Occipital lobe (tissue), 2 donors: ENCODE measurements around the gene EME1. TPM values are rescaled to one million over a fixed set of nuclear protein-coding genes. Genes with fewer than 3 reads are reported as not detected.

ENCODE experiments used
- DNase-seq: peaks from one replicate; lab custom pipeline; 2025; lab: John Stamatoyannopoulos, UW
- total RNA-seq: library from RNA; depleted of rRNA; stranded (reverse); fragments of >200 nt; gene quantifications from one replicate; pipeline ENCODE4 v1.2.3, GENCODE V29; 2014

EME1 gene
- total RNA-seq, 1 donor from 2014 or later: 1.4 TPM

DNA sequence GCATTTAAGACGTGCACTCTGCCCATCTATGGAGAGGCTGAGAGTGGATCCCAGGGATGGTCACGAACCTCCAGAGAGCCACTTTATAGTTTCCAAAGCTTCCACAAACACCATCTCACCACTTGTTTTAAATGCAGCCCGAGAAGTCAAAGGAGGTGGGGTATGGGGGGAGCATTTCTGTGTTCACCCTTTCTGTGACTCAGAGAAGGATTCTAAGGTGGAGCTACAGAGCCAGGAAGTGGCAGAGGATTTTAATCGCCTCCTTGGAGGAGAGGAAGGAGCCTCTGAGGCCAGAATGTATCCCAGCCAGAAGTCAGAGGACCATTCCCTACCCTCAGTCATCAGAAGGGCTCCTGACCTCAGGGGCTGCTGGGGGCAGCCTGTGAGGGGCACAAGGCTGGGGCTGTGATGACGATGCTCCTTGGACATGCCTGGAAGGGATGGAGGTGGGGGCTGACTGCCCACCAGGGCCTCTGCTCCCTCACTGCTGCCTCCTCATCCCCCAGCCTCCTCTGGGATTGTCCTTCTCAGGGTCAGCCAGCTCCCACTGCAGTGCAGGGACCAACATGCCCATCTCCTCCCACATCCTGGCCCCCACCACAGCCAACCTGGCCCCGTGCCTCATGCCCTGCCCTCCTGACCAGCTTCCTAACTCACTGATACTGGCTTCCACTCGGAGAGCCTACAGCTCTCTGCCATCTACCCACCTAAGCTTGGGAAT, 24.3 kb upstream of the EME1 start:
- DNase-seq: no peak

DNA sequence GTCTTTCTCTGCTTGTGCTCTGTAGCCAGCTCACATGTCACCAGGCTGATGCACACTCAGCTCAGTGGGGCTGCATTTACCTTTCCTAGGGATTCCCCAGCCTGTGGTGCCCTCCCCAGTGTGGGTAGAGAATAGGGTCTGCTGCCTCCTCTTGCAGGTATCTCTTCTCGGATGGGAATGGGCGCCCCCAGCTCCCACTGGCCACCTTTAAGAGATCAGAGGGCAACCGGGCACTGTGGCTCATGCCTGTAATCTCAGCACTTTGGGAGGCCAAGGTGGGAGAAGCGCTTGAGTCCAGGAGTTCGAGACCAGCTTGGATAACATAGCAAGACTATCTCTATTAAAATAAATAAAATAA, 23.8 kb upstream of the EME1 start:
- no peak for DNase-seq

DNA sequence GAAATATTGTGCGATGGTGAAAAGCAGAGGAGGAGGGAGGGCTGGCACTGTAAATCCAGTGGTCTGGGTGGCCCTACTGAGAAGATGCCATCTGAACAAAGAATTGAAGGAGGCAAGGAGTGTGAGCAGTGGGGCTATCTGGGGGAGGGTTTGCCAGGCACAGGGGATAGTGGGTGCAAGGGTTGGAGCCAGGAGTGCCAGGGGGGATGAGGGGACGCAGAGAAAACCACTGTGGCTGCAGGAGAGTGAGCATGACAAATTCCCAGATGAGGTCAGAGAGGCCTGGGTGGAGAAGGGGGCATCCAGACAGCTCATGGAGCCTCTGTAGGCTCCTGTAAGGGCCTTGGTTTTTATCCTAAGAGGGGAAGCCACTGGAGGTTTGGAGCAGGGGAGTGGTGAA, 22.3 kb upstream of the EME1 start:
- no peak for DNase-seq

DNA sequence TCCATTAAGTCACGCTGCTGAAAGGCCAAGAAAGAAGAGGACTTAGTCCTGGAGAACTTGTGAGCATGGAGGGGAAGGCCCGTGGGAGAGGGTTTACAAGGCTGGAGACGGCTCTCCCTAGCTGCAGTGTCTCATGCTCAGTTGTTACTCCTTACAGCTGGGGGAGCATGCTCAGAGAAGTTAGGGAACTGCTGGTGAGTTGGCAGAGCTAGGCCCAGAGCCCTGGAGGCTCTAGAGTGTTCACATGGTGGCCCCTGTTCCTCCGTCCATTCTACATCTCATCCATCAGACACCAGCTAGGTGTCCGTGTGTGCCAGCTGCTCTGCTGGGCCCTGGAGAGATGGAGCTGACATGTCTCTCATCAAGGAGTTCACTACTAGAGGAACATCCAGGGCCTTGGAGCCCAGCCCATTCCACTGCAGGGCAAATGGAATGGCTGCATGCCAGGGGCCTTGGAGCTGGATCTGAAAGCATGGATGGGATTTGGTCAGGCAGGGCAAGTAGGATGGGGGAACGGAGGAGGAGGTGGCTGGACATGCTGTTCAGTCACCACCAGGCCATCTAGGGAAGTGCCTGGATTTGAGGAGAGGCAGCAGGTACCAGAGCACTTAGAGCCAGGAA, 20.8 kb upstream of the EME1 start:
- no peak for DNase-seq

DNA sequence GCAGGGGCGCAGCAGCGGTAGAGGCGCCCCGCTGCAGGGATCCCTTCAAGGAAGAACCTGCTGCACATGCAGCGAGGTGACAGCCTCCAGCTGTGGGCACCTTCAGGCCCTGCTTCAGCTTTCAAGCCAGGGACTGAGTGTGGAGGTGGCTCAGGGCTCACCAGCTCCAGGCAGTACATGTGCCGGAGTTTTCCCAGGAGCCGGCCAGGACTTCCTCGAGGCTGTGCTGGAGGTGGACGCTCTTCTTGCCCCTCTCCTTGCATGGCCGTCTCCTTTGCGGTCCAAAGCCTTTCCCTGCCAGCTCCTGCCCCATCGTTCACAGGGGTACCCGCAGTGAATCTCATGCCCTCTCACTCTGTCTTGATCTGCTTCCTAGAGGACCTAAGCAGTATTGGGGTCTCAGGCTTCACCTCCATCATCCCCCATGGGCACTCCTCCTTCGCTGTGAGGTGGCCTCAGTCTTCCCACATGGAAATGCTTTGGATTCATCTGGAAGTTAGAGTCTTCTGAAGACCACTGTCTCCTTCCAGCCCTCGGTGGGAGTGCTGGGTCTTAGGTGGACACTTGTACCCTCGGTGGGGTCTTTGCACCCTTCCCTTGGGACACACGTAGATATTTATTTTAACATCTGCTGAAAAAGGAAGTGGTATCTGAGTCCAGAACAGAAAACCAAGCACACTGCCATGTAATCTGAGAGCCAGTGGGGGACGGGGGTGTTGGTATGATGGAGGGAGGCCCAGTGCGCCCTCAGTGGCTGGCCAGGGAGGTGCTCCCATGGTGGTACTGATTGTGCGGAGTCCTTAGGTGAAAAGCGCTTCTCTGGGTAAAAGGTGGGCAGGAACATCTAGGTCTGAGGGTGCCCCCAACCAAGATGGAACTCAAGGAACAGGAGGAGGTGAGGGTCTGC, 20.1 kb upstream of the EME1 start:
- DNase-seq: no peak

DNA sequence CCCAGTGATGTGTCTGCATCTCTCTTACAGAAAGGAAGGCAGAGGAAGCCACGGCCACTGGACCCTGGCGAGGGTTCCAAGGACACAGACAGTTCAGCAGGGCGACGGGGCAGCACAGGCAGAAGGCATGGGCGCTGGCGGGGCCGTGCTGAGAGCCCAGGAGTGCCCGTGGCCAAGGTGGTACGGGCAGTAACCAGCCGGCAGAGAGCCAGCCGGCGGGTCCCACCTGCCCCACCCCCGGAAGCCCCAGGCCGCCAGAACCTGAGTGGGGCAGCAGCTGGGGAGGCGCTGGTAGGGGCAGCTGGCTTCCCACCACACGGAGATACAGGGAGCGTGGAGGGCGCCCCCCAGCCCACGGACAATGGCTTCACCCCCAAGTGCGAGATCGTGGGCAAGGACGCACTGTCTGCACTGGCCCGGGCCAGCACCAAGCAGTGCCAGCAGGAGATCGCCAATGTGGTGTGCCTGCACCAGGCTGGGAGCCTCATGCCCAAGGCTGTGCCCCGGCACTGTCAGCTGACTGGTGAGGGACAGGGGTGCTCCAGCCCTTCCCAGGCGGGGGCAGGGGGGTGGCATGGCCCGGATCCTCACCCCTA, 19.3 kb upstream of the EME1 start:
- no peak for DNase-seq

DNA sequence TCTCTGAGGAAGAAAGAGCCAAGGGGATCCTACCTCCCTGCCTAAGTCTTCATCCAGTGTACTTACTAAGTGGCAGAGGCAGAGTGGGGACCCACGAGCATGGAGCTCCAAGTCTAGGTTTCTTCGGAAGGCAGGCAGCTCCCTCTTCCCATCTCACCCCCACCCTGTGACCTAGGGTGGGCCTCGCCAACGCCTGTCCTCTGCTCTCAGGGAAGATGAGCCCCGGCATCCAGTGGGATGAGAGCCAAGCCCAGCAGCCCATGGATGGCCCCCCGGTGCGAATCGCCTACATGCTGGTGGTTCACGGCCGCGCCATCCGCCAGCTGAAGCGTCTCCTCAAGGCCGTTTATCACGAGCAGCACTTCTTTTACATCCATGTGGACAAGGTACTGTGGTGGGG, 18.8 kb upstream of the EME1 start:
- no peak for DNase-seq

DNA sequence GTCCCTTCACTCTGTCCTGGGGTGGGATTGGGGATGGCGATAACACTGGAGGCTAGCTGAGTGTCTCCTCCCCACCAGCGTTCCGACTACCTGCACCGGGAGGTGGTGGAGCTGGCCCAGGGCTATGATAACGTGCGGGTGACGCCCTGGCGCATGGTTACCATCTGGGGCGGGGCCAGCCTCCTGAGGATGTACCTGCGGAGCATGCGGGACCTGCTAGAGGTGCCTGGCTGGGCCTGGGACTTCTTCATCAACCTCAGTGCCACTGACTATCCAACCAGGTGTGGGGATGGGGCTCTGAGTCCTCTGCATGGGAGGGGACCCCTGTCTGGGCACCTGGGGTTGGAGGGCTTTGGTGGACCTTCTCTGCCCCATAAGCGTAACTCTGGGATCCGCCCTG, 18.3 kb upstream of the EME1 start:
- no peak for DNase-seq

DNA sequence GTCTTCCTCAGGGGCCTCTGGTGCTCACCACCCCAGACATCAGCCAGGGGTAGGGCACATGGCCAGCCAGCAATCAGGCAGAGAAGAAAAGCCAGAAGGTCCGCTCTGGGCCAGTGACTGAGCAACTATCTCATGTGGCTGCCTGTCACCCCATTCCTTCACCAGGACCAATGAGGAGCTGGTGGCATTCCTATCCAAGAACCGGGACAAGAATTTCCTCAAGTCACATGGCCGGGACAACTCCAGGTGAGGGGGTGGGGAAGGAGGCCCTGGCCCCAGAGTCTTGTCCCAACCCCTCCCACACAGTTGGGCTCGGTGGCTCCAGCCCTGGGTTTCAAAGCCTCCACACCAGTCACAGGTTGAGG, 17.7 kb upstream of the EME1 start:
- DNase-seq: no peak

DNA sequence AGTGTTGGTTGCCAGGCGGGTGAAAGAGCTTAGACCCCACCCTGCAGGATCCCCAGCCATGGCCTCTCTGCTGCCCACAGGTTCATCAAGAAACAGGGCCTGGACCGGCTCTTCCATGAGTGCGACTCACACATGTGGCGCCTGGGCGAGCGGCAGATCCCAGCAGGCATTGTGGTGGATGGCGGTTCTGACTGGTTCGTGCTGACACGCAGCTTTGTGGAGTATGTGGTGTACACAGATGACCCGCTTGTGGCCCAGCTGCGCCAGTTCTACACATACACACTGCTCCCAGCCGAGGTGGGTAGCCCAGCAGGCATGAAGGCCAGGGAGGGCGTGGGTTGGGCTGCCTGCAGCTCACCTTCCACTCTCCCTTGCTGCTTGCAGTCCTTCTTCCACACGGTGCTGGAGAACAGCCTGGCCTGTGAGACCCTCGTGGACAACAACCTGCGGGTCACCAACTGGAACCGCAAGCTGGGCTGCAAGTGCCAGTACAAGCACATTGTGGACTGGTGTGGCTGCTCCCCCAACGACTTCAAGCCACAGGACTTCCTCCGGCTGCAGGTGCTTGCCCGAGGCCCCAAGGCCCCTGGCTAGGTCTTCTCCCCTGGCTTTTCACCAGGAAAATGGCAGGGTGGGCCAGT, 17.2 kb upstream of the EME1 start:
- DNase-seq: no peak

DNA sequence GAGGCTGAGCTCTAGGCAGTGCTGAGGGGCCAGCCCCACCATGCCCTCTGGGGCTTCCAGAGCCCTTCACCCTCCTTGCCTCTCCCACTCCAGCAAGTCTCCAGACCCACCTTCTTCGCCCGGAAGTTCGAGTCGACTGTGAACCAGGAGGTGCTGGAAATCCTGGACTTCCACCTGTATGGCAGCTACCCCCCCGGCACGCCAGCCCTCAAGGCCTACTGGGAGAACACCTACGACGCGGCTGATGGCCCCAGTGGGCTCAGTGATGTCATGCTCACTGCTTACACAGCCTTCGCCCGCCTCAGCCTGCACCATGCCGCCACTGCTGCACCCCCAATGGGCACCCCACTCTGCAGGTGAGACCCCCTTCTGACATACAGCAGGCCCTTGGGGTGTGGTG, 16.6 kb upstream of the EME1 start:
- DNase-seq: no peak

DNA sequence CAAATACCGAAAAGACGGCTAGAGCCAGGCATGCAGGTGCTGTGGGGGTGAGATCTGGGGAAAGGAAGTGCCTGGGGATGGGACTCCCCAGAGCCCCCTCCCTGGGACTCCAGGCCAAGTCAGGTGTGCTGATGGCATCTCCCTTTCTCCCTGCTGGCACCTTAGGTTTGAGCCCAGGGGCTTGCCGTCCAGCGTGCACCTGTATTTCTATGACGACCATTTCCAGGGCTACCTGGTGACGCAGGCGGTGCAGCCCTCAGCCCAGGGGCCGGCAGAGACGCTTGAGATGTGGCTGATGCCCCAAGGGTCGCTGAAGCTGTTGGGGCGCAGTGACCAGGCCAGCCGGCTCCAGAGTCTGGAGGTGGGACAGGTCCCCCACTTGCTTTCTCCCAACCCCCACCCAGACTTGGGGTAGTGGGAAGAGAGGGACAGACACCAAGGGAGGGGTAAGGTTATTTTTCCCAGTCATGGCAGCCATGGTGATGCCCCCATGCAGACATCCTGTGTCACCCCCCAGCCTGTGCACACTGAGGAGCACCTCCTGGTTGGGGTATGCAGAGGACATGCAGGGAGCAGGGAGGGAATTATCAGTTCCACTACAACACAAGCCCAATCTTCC, 16.0 kb upstream of the EME1 start:
- no peak for DNase-seq

DNA sequence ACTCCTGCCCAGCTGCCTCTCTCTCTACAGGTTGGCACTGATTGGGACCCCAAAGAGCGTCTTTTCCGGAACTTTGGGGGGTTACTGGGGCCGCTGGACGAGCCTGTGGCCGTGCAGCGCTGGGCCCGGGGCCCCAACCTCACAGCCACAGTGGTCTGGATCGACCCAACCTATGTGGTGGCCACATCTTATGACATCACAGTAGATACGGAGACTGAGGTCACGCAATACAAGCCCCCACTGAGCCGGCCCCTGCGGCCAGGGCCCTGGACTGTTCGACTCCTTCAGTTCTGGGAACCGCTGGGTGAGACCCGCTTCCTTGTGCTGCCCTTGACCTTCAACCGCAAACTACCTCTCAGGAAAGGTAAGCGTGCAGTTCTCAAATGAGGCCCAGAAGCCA, 14.9 kb upstream of the EME1 start:
- no peak for DNase-seq

DNA sequence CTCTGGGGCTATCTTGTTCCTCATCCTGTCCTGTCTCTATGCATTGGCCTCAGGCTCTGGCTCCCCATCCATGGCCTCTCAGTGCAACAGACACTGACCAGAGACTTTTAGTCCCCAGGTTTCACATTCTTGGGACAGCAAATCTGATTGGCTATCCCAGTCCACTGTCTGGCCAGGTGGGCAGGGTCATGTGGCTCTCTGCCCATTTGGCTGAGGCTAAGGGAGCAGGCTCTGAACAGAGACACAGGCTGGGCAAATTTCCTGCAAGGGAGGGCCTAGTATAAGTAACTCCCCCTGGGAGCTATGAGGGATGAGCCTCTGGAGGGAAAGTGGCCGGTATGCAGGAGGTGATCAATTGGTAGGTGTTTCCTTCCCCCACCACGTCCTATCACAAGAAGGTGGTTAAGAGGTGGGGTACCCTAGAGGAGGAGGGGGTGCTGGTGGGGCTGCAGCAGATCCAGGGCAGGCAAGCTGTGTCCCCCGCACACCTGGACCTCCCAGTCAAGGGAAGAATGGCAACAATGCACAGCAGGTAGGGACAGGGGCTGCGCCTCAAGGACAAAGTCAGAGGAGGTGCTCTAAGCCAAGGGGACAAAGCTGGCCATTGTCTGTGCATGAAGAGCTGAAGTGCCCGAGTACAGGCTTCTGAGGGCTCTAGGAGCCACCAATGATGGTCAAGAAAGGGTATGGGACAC, 13.9 kb upstream of the EME1 start:
- DNase-seq: no peak

DNA sequence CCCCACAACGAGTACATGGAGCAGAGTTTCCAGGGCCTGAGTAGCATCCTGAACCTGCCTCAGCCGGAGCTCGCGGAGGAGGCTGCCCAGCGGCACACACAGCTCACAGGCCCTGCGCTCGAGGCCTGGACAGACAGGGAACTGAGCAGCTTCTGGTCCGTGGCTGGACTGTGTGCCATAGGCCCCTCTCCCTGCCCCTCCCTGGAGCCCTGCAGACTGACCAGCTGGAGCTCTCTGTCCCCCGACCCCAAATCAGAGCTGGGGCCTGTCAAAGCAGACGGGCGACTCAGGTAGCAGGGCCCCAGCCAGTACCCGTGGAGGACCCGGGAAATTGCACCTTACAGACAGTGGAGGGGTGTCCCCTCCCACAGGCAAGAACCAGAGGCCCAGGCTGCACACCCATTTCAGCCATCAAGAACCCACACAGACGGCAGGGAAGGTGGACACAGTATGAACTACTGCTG, 13.0 kb upstream of the EME1 start:
- DNase-seq: no peak

DNA sequence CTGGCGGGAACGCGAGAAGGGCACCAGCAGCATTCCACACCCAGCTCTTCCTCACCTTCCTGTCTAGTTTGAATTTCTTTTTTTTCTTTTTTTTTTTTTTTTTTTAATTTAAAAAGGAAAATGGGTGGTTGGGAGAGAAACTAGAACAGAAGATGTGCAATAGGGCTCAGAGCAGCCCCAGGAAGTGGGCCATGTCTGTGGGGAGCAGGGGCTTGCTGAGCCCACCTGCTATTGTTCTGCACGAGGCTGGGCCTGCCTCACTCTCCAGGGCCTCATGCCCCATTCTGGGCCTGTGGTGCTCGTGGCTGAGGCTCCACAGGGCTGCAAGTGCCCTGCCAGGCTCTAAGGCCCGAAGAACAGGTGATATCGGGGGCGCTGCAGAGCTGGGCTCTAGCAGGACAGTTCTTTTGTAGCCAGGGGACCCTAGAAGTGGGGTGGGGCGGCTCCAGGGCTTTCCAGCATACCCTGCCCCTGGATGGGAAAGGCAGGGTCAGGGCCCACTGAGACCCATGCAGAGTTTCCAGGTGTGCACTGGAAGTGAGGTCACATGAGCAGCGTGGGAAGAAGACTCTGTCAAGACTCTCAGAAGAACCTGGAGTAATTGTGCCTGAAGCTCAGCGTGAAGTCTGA, 12.4 kb upstream of the EME1 start:
- no peak for DNase-seq

DNA sequence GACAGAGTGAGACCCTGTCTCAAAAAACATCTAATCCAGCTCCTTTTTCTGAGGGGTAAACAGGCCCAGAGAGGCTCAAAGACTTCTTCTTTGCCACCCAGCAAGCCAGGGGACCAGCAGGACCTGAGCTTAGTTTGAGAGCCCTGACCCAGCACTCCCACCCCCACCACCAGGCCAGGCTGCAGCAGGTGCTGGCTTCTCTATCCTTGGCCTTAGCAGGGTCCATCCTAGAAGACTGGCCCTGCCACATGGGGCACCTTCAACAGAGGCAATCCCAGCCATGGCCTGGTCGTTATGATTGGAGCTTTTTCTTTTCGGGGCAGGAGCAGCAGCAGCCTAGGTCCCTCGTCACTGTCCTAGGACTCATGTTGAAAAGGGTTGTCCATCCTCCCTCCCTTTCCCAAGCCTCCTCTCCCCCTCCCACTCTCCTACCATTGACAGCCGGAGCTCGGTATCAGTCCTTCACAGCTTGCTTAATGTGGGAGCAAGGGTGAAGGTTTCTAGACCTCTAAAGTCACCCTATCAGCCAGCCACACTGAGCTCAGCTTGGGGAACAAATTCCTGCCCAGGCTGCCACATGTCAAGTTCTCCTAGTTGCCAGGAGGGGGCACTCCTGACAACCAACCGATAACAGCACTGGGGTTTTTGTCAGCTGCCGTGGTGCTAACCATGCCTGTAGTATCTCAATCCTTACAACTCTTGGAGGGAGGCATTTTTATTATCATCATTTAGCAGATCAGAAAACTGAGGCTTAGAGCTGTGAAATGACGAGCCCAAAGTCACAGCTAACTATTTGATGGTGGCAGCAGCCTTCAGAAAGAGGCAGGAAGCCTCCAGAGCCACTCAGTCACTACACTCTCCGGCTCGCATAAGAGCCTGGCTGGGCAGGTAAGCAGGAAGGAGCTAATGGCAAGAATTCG, 11.2 kb upstream of the EME1 start:
- peak; percentile 37 for DNase-seq

DNA sequence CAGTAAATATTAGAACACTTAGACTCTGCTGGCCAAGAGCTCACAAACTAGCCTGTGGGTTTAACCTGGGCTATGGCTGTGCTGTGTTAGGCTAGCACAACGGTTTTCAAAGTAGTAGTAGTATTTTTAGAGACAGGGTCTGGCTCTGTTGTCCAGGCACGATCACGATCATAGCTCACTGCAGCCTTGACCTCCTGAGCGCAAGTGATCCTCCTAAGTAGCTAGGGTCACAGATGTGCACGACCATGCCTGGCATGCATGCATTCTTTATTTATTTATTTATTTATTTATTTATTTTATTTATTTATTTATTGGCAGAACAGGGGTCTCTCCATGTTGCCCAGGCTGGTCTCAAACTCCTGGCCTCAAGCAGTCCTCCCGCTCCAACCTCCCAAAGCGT, 10.4 kb upstream of the EME1 start:
- DNase-seq: no peak
